HEK293T (cell line): ENCODE results near the gene MYL12B.

Source experiments
- ARNT ChIP-seq: fragments of 450-650 bp; IDR thresholded peaks from 2 replicates; pipeline ENCODE4 v1.6.1; 2017; ENCODE audit warnings: mild to moderate bottlenecking
- BHLHE40 ChIP-seq: fragments of 450-650 bp; IDR thresholded peaks from 2 replicates; pipeline ENCODE4 v1.6.1; 2016; ENCODE audit warnings: mild to moderate bottlenecking, moderate library complexity, borderline replicate concordance
- FOXM1 ChIP-seq: fragments of 450-650 bp; IDR thresholded peaks from 2 replicates; pipeline ENCODE4 v1.6.1; 2017; ENCODE audit warnings: mild to moderate bottlenecking, borderline replicate concordance
- HDGF ChIP-seq: fragments of 450-650 bp; IDR thresholded peaks from 2 replicates; pipeline ENCODE4 v1.6.1; 2017; ENCODE audit warnings: antibody characterized with exemption, borderline replicate concordance
- L3MBTL2 ChIP-seq: fragments of 450-650 bp; conservative IDR thresholded peaks from 2 replicates; pipeline ENCODE4 v1.6.1; 2016; ENCODE audit warnings: mild to moderate bottlenecking
- PKNOX1 ChIP-seq: fragments of 450-650 bp; IDR thresholded peaks from 2 replicates; pipeline ENCODE4 v1.6.1; 2016
- SP1 ChIP-seq: fragments of 450-650 bp; IDR thresholded peaks from 2 replicates; pipeline ENCODE4 v1.6.1; 2017
- ZNF384 ChIP-seq: fragments of 450-650 bp; IDR thresholded peaks from 2 replicates; pipeline ENCODE4 v1.6.1; 2016

- TF ChIP-seq FOXM1: no peak
- TF ChIP-seq ZNF384: no peak
- TF ChIP-seq ARNT: no peak
- no peak for TF ChIP-seq L3MBTL2
- no peak for TF ChIP-seq PKNOX1
- TF ChIP-seq SP1: no peak
- no peak for TF ChIP-seq BHLHE40
- TF ChIP-seq HDGF: no peak
Measured at GRCh38 chr18:3233433-3234168, 28.3 kb upstream of the MYL12B start.
